ENCODE measurements around the gene RGMA. TPM values are rescaled to one million over a fixed set of nuclear protein-coding genes. Genes with fewer than 3 reads are reported as not detected.

Gene RGMA
- polyA plus RNA-seq, 1 donor from 2014 or later = 9.5 TPM

GRCh38 chr15:93027413-93027812 lies 61.6 kb downstream of the RGMA start:
- peaks cover 4% of the 10 kb centered on the region for H4K20me1 ChIP-seq (ENCODE audit: insufficient read depth)
- no peak overlapping the region for H3K27ac ChIP-seq (ENCODE audit: low read length)
- peaks cover 15% of the 10 kb centered on the region for H3K36me3 ChIP-seq (ENCODE audit: insufficient read depth, low read length)
- H3K9me3 ChIP-seq (ENCODE audit: low read length) = no peaks in the 10 kb centered on the region
- no peaks in the 10 kb centered on the region for H3F3A ChIP-seq (ENCODE audit: insufficient read depth, low read length, poor library complexity, severe bottlenecking)
- no peak for TF ChIP-seq RAD21 (conservative IDR thresholded peaks at IDR 0.05)
- TF ChIP-seq POLR2AphosphoS5 (IDR thresholded peaks at IDR 0.05) = no peak
- no peak for TF ChIP-seq CTCF (IDR thresholded peaks at IDR 0.05; ENCODE audit: poor library complexity, severe bottlenecking)
- no peak for TF ChIP-seq SMC3 (conservative IDR thresholded peaks at IDR 0.05; ENCODE audit: poor library complexity)
- no peak for TF ChIP-seq REST (IDR thresholded peaks at IDR 0.05; ENCODE audit: borderline replicate concordance)
- peaks cover 5% of the 10 kb centered on the region for H3K79me2 ChIP-seq (replicated peaks; ENCODE audit: insufficient read depth, low read length)
- no peak overlapping the region for H2AFZ ChIP-seq (ENCODE audit: low read depth, low read length)
- no peaks in the 10 kb centered on the region for H3K9me2 ChIP-seq (ENCODE audit: insufficient read depth, low read length)
- no peak overlapping the region for H3K4me3 ChIP-seq (ENCODE audit: low read length)
- H3K4me2 ChIP-seq (ENCODE audit: low read length) = no peak overlapping the region
- H3K27me3 ChIP-seq (ENCODE audit: insufficient read depth, low read depth, low read length) = no peaks in the 10 kb centered on the region
- H3K9ac ChIP-seq (ENCODE audit: low read length) = no peak overlapping the region

GRCh38 chr15:93026380-93026817 lies 62.6 kb downstream of the RGMA start:
- Histone ChIP-seq H3K9me2 (ENCODE audit: insufficient read depth, low read length) (no peaks in the 10 kb centered on the region), H3K4me3 (ENCODE audit: low read length) (no peak overlapping the region), H3K79me2 (replicated peaks; ENCODE audit: insufficient read depth, low read length) (peaks cover 11% of the 10 kb centered on the region), H2AFZ (ENCODE audit: low read depth, low read length) (no peak overlapping the region), H3K9me3 (ENCODE audit: low read length) (no peaks in the 10 kb centered on the region), H3K27ac (ENCODE audit: low read length) (no peak overlapping the region), H3F3A (ENCODE audit: insufficient read depth, low read length, poor library complexity, severe bottlenecking) (no peaks in the 10 kb centered on the region), H3K27me3 (ENCODE audit: insufficient read depth, low read depth, low read length) (no peaks in the 10 kb centered on the region), H3K4me2 (ENCODE audit: low read length) (no peak overlapping the region), H3K36me3 (ENCODE audit: insufficient read depth, low read length) (peaks cover 21% of the 10 kb centered on the region), H4K20me1 (ENCODE audit: insufficient read depth) (peaks cover 7% of the 10 kb centered on the region), H3K9ac (ENCODE audit: low read length) (no peak overlapping the region)
- TF ChIP-seq POLR2AphosphoS5 (IDR thresholded peaks at IDR 0.05) (peak; percentile 23), CTCF (IDR thresholded peaks at IDR 0.05; ENCODE audit: poor library complexity, severe bottlenecking) (no peak)

- Histone ChIP-seq H3K36me3 (ENCODE audit: insufficient read depth, low read length) (peaks cover 28% of the 10 kb centered on the region), H3K27ac (ENCODE audit: low read length) (no peak overlapping the region), H3K9me3 (ENCODE audit: low read length) (no peaks in the 10 kb centered on the region), H4K20me1 (ENCODE audit: insufficient read depth) (peaks cover 8% of the 10 kb centered on the region), H3K9me2 (ENCODE audit: insufficient read depth, low read length) (no peaks in the 10 kb centered on the region), H3K27me3 (ENCODE audit: insufficient read depth, low read depth, low read length) (no peaks in the 10 kb centered on the region), H2AFZ (ENCODE audit: low read depth, low read length) (no peak overlapping the region), H3F3A (ENCODE audit: insufficient read depth, low read length, poor library complexity, severe bottlenecking) (no peaks in the 10 kb centered on the region), H3K9ac (ENCODE audit: low read length) (no peak overlapping the region), H3K4me2 (ENCODE audit: low read length) (no peak overlapping the region), H3K79me2 (replicated peaks; ENCODE audit: insufficient read depth, low read length) (peaks cover 12% of the 10 kb centered on the region), H3K4me3 (ENCODE audit: low read length) (no peak overlapping the region)
- TF ChIP-seq RAD21 (conservative IDR thresholded peaks at IDR 0.05) = no peak
- peak; percentile 5 for TF ChIP-seq POLR2AphosphoS5 (IDR thresholded peaks at IDR 0.05)
Observed at GRCh38 chr15:93025625-93025982, 63.4 kb downstream of the RGMA start.

Measured in neural cell (in vitro differentiated cells).